GM10248 (cell line): Measurements from ENCODE around the gene PPP1R1A.

ENCODE experiments used
- CTCF ChIA-PET: fragments of 300-600 bp; sonication (Branson Sonifier 250); formaldehyde crosslinking; extraction: SDS; loops from one replicate; lab custom pipeline; 2021; ENCODE audit warnings: antibody characterized with exemption; lab: Yijun Ruan, JAX
- POLR2A ChIA-PET: fragments of 350-650 bp; sonication (Branson Sonifier 250); formaldehyde crosslinking; extraction: SDS; loops from one replicate; lab custom pipeline; 2020; ENCODE audit warnings: antibody characterized with exemption; lab: Yijun Ruan, JAX
- DNase-seq: peaks from one replicate; pipeline ENCODE4 v3.0.0; 2012; ENCODE audit errors: extremely low spot score
- TF ChIP-seq, protein P1 (sequence below): IDR thresholded peaks from 2 replicates; pipeline ENCODE4 v1.5.1; 2012; ENCODE audit warnings: mild to moderate bottlenecking, low read depth; ENCODE audit errors: extremely low read depth, missing control alignments, control extremely low read depth

Gene PPP1R1A

DNA sequence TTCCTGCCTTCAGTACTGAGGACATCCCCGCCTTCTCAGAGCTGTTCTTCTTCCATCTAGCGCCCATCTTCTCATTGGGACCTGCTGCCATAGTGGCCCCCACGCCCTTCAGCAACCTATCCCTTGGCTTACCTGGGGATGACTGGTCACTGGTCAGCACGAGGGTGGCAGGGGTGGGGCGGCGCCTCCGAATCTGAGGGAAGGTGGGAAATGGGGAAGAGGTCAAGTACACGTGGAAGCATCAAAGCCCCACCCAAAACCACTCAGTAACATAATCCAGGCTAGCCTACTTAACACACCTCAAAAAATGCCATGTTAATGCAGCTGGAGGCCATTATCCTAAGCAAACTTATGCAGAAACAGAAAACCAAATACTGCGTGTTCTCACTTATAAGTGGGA is 4.3 kb downstream of the PPP1R1A start:
- TF ChIP-seq, protein P1, sequence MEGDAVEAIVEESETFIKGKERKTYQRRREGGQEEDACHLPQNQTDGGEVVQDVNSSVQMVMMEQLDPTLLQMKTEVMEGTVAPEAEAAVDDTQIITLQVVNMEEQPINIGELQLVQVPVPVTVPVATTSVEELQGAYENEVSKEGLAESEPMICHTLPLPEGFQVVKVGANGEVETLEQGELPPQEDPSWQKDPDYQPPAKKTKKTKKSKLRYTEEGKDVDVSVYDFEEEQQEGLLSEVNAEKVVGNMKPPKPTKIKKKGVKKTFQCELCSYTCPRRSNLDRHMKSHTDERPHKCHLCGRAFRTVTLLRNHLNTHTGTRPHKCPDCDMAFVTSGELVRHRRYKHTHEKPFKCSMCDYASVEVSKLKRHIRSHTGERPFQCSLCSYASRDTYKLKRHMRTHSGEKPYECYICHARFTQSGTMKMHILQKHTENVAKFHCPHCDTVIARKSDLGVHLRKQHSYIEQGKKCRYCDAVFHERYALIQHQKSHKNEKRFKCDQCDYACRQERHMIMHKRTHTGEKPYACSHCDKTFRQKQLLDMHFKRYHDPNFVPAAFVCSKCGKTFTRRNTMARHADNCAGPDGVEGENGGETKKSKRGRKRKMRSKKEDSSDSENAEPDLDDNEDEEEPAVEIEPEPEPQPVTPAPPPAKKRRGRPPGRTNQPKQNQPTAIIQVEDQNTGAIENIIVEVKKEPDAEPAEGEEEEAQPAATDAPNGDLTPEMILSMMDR = no peak
- ChIA-PET POLR2A (no interaction called here), CTCF (interaction anchor here (1.0 to 6.0 kb wide), 8 partner anchors 8 to 20 kb away, joined by 3 to 58 read pairs (median 4); no protein-coding TSS in a partner anchor)
- no peak for DNase-seq

DNA sequence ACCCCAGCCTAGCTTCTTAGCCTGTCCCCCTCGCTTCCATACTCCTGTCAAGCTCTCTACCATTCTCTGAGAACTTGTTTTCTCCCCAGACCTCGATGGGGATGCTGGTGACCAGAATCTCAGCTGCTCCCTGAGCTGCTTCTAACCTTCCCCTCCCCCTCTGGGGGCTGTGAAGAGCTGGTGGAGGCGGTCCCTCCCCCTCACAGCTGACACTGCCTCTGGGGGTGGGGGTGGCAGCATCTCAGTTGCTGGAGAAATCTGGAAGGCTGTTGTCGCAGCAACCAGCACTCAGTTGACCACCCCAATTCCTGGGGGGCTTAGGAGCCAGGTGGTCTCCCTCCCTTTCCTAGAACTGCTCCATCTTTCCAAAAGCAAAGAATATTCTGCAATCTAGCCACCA is 4.7 kb downstream of the PPP1R1A start:
- TF ChIP-seq, protein P1 = no peak
- ChIA-PET POLR2A (no interaction called here), CTCF (interaction anchor here (1.0 to 6.0 kb wide), 8 partner anchors 9 to 54 kb away, joined by 3 to 58 read pairs (median 4); no protein-coding TSS in a partner anchor)
- DNase-seq = no peak

DNA sequence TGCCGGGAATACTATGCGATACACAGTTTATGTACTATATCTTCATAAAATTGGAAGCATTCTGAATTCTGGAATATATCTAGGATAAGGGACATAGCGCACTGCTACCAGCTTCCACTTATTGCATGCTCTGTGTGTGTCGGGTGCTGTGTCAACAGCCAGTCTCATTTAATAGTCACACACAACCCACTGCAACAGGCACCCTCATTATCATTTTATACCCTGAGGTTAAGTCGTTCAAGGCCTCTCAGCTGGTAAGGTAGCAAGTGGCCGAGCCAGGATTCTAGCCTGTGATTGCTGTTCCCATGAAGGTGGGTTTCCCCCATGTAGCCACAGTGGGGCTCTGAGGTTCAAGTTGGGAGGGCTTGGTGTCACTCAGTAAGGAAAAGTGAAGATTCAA is 7.0 kb downstream of the PPP1R1A start:
- DNase-seq = no peak
- CTCF ChIA-PET = interaction anchor here (0.9 to 6.3 kb wide), 3 partner anchors 11 to 21 kb away, joined by 3 to 87 read pairs (median 58); no protein-coding TSS in a partner anchor
- TF ChIP-seq, protein P1 = no peak
- POLR2A ChIA-PET = no interaction called here

DNA sequence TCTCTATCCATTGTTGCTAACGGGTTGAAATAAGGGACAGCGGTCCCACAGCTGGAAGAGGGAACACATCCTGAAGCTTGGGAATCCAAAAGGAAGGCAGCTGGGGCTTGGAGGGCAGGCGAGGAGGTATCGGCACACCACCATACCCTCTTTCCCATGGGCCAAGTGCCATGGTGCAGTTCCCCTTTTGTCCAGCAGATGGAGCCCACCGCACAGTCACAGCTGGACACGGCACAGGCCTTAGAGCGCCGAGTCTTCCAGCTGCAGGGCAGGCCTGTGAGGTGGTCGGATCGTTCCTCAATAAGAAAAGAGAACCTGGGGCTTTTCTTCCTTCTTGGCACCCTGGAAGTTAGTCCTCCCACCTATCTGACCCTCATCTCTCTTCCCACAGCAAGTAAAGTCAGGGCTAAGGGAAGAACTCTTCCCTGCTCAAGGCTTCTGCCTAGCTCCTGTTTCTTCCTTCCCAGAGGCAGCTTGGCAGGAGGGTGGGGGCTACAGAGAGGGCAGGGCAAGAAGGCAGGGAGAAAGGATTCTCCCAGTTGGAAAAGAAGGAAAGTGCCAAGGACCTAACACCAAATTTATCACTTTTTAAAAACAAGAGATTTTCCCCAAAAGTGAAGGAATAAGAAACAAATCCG is 8.6 kb downstream of the PPP1R1A start:
- peak; percentile 88 for DNase-seq
- TF ChIP-seq, protein P1 = peak; percentile 99
- CTCF ChIA-PET = interaction anchor here (0.6 to 6.3 kb wide), 29 partner anchors 8 to 498 kb away, joined by 3 to 87 read pairs (median 4); partner anchors contain the start of genes NCKAP1L, PDE1B and PPP1R1A
- POLR2A ChIA-PET = no interaction called here

DNA sequence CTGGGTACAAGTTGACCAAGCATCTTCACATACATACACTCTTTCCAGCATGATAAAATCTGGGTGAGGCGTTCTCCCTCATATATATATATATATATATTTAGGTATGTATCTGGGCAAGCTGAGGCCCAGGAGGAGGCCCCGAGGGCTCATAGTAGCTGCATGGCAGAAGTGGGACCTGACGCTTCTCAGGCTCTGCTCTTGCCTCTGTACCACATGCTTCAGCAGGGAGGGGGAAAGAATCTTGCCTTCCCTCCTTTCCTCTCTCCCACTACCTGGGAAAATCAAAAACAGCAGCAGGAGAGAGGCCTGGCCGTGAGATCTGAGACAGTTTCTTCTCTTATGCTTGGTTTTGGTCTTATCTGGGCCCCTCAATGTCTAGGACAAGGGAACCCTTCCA is 9.2 kb downstream of the PPP1R1A start:
- ChIA-PET CTCF (interaction anchor here (0.7 to 6.3 kb wide), 18 partner anchors 8 to 495 kb away, joined by 3 to 87 read pairs (median 5); partner anchors contain the start of gene PDE1B), POLR2A (no interaction called here)

DNA sequence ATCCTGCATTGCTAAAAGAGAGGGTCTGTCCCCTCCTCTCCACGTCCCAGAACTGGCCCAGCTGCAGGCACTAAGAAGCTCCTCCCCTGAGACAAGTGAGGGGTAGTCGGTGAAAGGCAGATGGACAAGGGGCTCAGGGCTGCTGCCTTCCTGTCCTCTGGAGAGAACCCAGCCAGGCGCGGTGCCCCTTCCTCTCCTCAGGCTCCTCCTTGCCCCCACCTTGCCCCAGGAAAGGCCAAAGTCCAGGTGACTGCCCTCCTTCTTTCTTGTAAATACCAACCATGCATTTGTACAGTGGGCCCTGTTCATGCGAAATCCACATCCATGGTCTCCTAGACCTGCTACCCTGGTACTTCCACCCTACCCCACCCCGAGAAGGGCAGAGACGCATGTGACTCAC is 9.7 kb downstream of the PPP1R1A start:
- ChIA-PET POLR2A (no interaction called here), CTCF (interaction anchor here (1.3 to 6.3 kb wide), 11 partner anchors 13 to 618 kb away, joined by 3 to 87 read pairs (median 9); partner anchors contain the start of genes NCKAP1L and PDE1B)
- no peak for DNase-seq
- TF ChIP-seq, protein P1 = no peak

More for the DNA sequence above, 9.2 kb downstream of the PPP1R1A start:
- DNase-seq = no peak
- TF ChIP-seq, protein P1 = no peak
